Lung (tissue), 12 donors: ENCODE results near the gene OR5H1. TPM values are rescaled to one million over a fixed set of nuclear protein-coding genes. Genes with fewer than 3 reads are reported as not detected.

Experiments used
- ATAC-seq: fragments of 200-7000 bp; cut with Tn5 transposase; one replicate; pipeline ENCODE4 v1.9.1; 2020; ENCODE audit warnings: moderate number of reproducible peaks; ENCODE audit not compliant: insufficient read depth, low FRiP score
- DNase-seq, 3 donors: peaks; one replicate each; pipeline ENCODE4 v3.0.0-alpha.2; 2013 to 2017
- H3K27ac ChIP-seq, 2 donors: one replicate each; pipeline ENCODE4 v1.5.1; 2013; ENCODE audit warnings: mild to moderate bottlenecking in 2 of 2, moderate library complexity in 2 of 2, control low read depth in 1 of 2, inconsistent platforms in 1 of 2, low read depth in 1 of 2, low read length in 1 of 2
- H3K27me3 ChIP-seq, 3 donors: one replicate each; pipeline ENCODE4 v1.5.1; 2013; ENCODE audit warnings: low read length in 2 of 3; ENCODE audit not compliant: control insufficient read depth in 3 of 3, insufficient read depth in 3 of 3
- H3K36me3 ChIP-seq, 4 donors: one replicate each; pipeline ENCODE4 v1.5.1; 2013; ENCODE audit warnings: low read length in 4 of 4, mild to moderate bottlenecking in 1 of 4, moderate library complexity in 1 of 4; ENCODE audit not compliant: control insufficient read depth in 4 of 4, insufficient read depth in 4 of 4
- H3K4me1 ChIP-seq, 5 donors: one replicate each; pipeline ENCODE4 v1.5.1; 2013; ENCODE audit warnings: low read length in 5 of 5, mild to moderate bottlenecking in 2 of 5, moderate library complexity in 1 of 5; ENCODE audit not compliant: control insufficient read depth in 5 of 5, insufficient read depth in 5 of 5
- H3K4me3 ChIP-seq: one replicate; pipeline ENCODE4 v1.5.1; 2013; ENCODE audit warnings: mild to moderate bottlenecking, control low read depth, moderate library complexity
- H3K9ac ChIP-seq, 2 donors: one replicate each; pipeline ENCODE4 v1.5.1; 2013; ENCODE audit warnings: low read length in 2 of 2, control low read depth in 1 of 2; ENCODE audit not compliant: insufficient read depth in 1 of 2
- H3K9me3 ChIP-seq, 4 donors: one replicate each; pipeline ENCODE4 v1.5.1; 2013; ENCODE audit warnings: low read length in 3 of 4, mild to moderate bottlenecking in 1 of 4, moderate library complexity in 1 of 4; ENCODE audit not compliant: control insufficient read depth in 4 of 4, insufficient read depth in 3 of 4
- polyA plus RNA-seq, 2 donors: library from polyadenylated mRNA; stranded (reverse); fragments of 200-250 nt; gene quantifications; one replicate each; pipeline ENCODE4 v1.2.1, GENCODE V29; 2013
- total RNA-seq, 2 donors: library from RNA; depleted of rRNA in 1 of 2; stranded (reverse); fragments of >200 nt in 1 of 2; gene quantifications; one replicate each; pipeline ENCODE4 v1.2.1, GENCODE V29; 2014 to 2021
- TF ChIP-seq, protein P1 (sequence below): IDR thresholded peaks from 2 replicates; pipeline ENCODE4 v1.5.1; 2012; ENCODE audit warnings: mild to moderate bottlenecking; ENCODE audit errors: control extremely low read depth, extremely low read depth
- donor health status: control.
- donor health status: control.
- donor health status: Bipolar disorder and iron deficiency.
- donor health status: healthy.
- donor health status: DM: yes; HTN: yes; CAD: no.

Gene OR5H1
- total and polyA plus RNA-seq, 4 donors = not detected

DNA sequence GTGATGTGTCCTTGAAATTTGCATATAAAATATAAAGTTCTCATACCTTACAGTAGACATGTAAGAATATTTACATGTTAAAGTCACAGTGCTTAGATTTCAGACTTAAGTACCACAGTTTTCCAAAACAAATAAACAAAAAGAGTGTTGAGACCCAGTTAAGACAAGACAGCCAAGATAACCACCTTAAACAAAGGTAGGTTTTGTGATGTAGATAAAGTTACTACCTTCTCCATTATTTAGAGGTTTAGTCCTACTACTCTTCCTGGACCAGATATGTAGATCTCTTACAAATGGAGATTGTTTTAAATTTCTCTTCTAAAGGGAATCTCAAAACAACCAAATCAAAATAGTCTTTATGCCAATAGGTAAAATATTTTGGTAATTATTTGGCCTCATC lies 51.7 kb downstream of the OR5H1 start:
- H3K4me3 ChIP-seq = no peak overlapping the region
- no peak overlapping the region for H3K9ac ChIP-seq
- DNase-seq = no peak
- no peaks in the 10 kb centered on the region for H3K9me3 ChIP-seq
- no peak overlapping the region for H3K27ac ChIP-seq
- H3K27me3 ChIP-seq = no peaks in the 10 kb centered on the region
- ATAC-seq = no peak
- TF ChIP-seq, protein P1, sequence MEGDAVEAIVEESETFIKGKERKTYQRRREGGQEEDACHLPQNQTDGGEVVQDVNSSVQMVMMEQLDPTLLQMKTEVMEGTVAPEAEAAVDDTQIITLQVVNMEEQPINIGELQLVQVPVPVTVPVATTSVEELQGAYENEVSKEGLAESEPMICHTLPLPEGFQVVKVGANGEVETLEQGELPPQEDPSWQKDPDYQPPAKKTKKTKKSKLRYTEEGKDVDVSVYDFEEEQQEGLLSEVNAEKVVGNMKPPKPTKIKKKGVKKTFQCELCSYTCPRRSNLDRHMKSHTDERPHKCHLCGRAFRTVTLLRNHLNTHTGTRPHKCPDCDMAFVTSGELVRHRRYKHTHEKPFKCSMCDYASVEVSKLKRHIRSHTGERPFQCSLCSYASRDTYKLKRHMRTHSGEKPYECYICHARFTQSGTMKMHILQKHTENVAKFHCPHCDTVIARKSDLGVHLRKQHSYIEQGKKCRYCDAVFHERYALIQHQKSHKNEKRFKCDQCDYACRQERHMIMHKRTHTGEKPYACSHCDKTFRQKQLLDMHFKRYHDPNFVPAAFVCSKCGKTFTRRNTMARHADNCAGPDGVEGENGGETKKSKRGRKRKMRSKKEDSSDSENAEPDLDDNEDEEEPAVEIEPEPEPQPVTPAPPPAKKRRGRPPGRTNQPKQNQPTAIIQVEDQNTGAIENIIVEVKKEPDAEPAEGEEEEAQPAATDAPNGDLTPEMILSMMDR = no peak
- H3K4me1 ChIP-seq = no peaks in the 10 kb centered on the region
- H3K36me3 ChIP-seq = no peaks in the 10 kb centered on the region

DNA sequence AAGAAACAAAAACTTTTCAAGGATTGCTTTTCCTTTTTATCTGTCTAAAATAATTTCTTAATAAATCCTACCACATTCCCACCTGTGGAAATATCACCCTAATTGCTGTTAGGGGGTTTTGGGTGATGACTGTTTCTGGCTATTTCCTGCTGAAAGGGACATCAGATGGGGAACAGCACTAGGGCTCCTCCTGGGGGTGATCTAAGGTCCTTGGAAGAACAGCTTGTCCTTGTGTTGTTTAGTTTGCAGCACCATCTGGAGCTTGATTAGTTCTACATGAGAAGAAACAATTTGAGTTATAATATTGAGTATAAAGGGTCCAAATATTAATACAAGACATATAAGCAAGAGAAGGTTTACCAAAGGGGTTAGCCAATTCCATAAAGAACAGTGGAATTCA lies 54.7 kb downstream of the OR5H1 start:
- TF ChIP-seq, protein P1 = no peak
- H3K36me3 ChIP-seq = no peaks in the 10 kb centered on the region
- no peaks in the 10 kb centered on the region for H3K27me3 ChIP-seq
- H3K4me3 ChIP-seq = no peak overlapping the region
- DNase-seq (peak in 1 of 3 donors; percentile 7), ATAC-seq (no peak)
- no peak overlapping the region for H3K27ac ChIP-seq
- no peaks in the 10 kb centered on the region for H3K9me3 ChIP-seq
- no peaks in the 10 kb centered on the region for H3K4me1 ChIP-seq
- H3K9ac ChIP-seq = no peak overlapping the region

Other genes with a start within 250 kb of the OR5H1 start
- 10 to 100 TPM; 26.8 to 41.3 TPM for gene RIOX2, start 158.3 kb upstream of the OR5H1 start, total RNA-seq
- gene RIOX2, start 158.3 kb upstream of the OR5H1 start, polyA plus RNA-seq = 10 to 100 TPM; 16.3 to 17.6 TPM
- under 1 TPM in 1 of 2 donors, not detected in 1; 0.09 TPM for gene GABRR3, start 95.4 kb upstream of the OR5H1 start, total RNA-seq
- not detected for gene GABRR3, start 95.4 kb upstream of the OR5H1 start, polyA plus RNA-seq
- not detected for gene OR5AC2, start 43.5 kb upstream of the OR5H1 start, total RNA-seq
- not detected for gene OR5AC2, start 43.5 kb upstream of the OR5H1 start, polyA plus RNA-seq
- not detected for gene OR5H14, start 16.8 kb downstream of the OR5H1 start, total RNA-seq
- not detected for gene OR5H14, start 16.8 kb downstream of the OR5H1 start, polyA plus RNA-seq
- gene OR5H15, start 36.0 kb downstream of the OR5H1 start, total RNA-seq = not detected
- not detected for gene OR5H15, start 36.0 kb downstream of the OR5H1 start, polyA plus RNA-seq
- not detected for gene OR5H6, start 133.5 kb downstream of the OR5H1 start, total RNA-seq
- gene OR5H6, start 133.5 kb downstream of the OR5H1 start, polyA plus RNA-seq = not detected
- not detected for gene OR5H2, start 151.8 kb downstream of the OR5H1 start, total RNA-seq
- not detected for gene OR5H2, start 151.8 kb downstream of the OR5H1 start, polyA plus RNA-seq
- gene OR5K4, start 223.1 kb downstream of the OR5H1 start, total RNA-seq = not detected
- gene OR5K4, start 223.1 kb downstream of the OR5H1 start, polyA plus RNA-seq = not detected